Activated CD8-positive, alpha-beta memory T cell treated with anti-CD3 and anti-CD28 coated beads, Interleukin-2, amount 50 U/mL, for 4 hours (primary cell): ENCODE results near the gene CCDC160.
"Not testable (repeated sequence)": the region's sequence is repeated elsewhere in the genome, so short reads cannot be mapped to it uniquely, and the experiment has no call there.

ENCODE experiments used
- DNase-seq: peaks from one replicate; pipeline ENCODE4 v3.0.0-alpha.2; 2020

The CCDC160 gene

DNA sequence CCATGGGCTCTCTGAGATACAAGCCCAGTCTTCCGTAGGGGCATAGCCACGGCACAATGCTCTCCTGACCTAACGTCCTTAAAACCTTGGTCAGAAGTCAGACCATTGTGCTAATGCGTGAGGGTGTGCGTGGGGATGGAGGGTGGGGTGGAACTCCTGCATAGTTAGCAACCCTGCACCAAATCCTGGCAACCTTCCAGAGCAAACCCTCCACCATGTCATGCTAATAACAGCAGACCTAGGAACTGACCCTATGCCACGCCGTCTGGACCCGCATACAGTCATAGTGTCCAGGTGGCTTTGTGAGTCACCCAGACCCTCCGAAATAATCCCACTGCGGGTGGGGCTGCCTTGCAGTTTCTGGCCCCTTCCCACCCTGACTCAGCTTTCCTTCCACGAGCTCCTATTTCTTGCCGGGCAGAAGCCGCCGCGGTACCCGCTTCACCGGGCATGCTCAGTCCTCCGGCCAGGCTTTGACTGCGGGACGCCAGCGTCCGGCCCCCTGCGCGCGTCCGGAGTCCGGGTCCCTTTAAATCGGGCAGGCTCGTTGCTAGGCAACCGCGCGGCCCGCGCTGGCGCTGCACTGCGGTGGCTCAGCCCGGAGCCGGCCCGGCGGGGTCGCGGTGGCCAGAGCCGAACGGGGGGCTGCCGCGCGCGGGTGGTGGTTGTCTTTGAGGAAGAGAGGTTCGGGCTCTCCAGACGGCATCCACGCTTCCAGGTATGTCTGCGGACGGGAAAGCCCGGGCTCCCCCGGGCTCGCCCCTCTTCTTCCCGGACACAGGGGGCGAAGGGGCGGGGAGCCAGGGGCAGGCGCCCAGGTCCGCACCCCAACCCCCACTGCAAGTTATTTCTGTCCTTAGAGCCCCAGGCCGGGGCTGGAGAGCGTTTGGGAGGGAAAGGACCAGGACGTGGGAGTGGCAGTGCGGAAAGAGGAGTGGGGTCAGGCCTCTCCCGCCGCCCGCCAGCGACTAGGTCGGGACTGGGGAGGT is at the start of gene CCDC160:
Gene CCDC160 (plus strand): TSS at position 557 of the 989 bp plus-strand sequence. CDS start 7,619 bp downstream, outside the sequence.
- no peak for DNase-seq

DNA sequence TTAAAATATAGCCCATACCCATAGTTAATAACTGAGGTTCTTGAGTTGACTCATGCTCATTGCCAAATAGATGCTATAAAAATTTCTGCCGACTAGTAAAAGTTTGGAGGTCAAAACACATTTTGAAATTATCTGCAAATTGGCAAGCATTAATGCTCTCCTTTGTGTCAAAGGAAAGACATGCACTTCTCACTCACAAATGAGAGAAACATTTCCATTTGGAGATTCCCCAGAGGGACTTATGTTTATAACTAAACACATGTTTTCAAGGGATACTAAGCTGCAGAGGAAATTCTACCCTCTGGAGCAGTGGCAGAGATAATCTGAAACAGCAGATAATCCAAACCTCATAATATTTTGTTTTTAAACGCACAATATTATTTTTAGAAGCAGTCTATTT is 45.7 kb upstream of the CCDC160 start:
- DNase-seq = no peak

DNA sequence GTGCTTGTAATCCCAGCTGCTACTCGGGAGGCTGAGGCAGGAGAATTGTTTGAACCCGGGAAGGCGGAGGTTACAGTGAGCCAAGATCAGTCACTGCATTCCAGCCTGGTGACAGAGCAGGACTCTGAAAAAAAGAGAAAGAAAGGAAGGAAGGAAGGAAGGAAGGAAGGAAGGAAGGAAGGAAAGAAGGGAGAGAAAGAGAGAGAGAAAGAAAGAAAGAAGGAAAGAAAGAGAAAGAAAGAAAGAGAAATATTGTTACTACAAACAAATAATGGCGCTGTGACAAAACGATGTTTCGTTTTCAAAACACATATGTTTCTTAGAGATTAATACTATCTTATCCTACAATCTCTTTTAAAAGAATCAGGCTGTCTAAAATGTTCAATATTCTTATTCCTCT is 42.1 kb upstream of the CCDC160 start:
- no peak for DNase-seq

- no peak for DNase-seq
Measured at GRCh38 chrX:134202561-134202960, 34.4 kb upstream of the CCDC160 start.

- DNase-seq = no peak
Measured at GRCh38 chrX:134206221-134206620, 30.8 kb upstream of the CCDC160 start.

- no peak for DNase-seq
Measured at GRCh38 chrX:134210465-134210864, 26.5 kb upstream of the CCDC160 start.

GRCh38 chrX:134235236-134235635 is 1.7 kb upstream of the CCDC160 start:
- no peak for DNase-seq

GRCh38 chrX:134238144-134238543 is 1.2 kb downstream of the CCDC160 start:
- DNase-seq = not testable (repeated sequence)

DNA sequence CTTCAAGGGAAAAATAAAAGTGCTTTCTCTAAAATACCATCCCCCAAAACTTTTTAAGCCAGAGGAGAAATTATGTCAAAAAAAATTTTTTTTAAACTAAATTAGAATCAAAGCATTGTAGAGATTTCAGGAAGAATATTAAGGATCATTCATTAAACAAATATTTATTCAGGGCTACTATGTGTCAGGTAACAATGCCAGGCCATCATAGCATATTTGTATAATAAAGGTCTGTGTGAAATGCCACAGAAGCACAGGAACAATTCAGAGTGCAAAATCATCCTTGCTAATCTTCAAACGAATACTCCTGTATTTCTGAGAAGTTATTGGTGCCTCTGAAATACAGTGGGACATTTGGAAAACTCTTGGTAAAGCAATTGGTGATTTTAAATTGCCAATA is 2.0 kb downstream of the CCDC160 start:
- no peak for DNase-seq

DNA sequence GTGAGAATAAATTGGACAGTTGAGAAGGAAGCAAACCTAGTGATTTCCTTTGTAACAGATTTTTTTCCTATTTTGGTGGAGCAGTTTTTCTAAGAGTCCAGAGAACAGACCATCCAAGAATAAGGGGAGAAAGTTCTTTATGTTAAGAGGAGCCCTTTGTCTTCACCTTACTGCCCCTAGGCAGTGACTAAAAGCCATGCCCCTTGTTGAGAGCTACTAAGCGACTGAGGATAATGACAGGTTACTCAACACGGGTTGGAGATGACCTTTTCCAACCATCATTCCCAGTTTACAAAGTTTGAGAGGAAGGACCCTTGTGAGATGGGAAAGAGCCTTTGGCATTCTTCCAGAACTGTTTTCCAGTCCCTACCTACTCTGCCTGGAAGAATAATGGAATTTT is 3.2 kb downstream of the CCDC160 start:
- DNase-seq = no peak

DNA sequence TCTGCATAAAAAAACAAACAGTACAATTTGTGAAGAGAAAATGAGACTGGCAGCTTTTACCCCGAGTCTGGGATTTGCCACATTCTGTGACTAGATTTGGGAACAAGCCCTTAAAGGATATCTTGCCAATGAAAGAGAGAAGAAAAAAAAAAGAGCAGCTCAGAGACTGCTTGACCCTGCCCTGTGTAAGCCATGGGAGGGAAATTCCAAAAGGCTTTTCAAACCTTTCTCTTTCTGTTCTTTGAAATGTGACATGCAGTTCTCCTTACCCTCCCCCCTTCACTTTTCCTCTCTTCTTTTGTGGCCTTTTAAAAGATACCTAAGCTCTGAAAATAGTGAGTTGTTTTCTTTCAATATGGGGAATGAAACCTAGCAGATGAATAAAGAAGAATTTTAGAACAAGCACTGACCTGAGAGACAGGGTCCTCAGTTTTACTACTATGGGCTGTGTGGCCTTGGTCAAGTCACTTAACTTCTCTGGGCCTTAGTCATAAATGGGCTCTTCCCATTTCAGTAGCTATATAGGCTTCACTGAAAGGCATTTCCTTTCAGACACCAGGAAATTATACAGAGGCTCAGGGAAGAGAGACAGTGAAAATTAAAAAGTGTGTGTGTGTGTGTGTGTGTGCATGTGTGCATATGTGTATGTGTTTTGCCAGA is 5.1 kb downstream of the CCDC160 start:
- no peak for DNase-seq

DNA sequence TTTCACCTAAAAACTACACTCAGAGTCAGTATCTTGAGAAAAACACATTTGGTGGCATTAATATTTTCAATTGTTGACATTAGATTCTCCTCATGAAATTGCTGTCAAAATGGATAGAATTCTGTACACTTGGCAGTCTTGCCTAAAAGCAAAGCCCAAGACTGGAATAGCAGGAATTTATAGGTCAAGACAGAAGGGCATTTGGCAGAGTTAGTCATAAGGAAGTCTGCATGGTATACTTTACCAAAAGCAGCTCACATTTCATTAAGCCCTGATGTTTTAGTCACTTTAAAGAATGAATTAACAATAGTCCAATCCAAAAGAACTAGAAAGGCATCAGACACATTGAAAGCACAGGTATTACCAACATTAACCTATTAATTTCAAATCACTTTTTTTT is 7.1 kb downstream of the CCDC160 start:
- DNase-seq = no peak

DNA sequence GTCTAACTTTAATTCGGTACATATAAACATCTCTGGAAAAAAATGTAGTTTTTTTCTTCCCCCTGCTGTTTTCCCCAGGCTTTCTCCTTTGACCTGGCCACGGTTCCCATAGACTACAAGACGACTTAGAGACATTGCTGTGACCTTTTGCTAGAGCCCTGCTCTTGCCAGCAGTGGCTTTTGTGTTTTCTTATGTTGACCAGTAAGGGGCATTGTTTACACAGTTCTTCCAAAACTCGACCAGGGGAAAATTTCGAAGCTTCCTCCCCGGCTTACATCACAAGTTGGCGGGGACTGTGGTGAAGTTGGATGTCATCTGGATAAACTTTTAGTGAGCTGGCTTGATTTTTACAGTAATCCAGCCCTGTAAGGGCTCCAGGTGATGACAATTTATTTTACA is 9.3 kb downstream of the CCDC160 start:
- DNase-seq = no peak

- DNase-seq = no peak
Measured at GRCh38 chrX:134247492-134247891, 10.5 kb downstream of the CCDC160 start.

DNA sequence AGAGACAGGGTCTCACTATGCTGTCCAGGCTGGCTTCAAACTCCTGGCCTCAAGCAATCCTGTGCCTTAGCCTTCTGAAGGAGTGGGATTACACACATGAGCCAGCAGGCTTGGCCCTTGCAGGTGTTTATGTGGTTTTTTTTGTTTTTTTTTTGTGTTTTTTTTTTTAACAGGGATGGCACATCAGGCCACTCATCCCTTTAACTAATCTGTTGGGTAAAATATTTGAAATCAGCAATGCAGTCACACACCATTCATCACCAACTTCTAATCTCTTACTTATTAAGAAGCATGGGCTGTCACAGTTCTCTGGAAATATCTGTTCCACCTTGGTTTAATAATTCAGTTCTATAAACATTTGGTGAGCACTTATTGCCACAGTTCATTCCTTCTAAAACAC is 12.3 kb downstream of the CCDC160 start:
- no peak for DNase-seq

DNA sequence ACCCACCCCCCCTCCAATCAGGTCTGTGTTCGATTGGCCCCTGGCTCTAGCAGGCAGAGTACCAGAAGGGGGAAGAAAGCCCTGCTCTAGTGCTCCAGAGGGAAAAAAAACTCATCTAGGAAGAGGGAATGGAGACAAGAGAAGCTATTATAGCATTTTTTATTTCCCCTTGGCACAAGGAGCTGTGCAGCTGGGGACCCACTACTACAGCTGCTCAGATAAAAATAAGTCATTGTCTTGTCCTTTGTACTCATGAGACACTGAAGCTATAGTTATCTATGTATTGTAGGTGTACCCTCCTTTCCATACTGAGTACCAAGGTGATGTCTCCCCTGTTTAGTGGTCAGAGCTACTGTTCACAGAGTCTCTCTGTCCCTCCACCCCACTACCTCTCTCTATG is 14.3 kb downstream of the CCDC160 start:
- no peak for DNase-seq

DNA sequence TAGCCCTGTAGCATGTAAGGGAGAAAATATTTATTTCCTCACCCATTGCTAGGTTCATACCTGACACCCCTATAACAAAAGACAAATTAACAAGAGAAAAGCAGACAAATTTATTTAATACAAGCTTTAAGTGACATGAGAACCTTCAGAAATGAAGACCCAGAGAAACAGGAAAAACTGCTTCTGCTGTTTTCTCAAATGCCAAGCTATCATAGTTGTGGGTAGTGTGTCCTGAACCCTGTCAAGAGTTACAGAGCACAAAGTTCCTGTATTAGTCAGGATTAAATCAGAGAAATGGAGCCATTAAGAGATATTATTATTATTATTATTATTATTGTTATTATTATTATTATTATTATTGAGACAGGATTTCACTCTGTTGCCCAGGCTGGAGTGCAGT is 17.5 kb downstream of the CCDC160 start:
- DNase-seq = no peak

GRCh38 chrX:134255555-134255954 is 18.6 kb downstream of the CCDC160 start:
- no peak for DNase-seq

GRCh38 chrX:134256684-134257083 is 19.7 kb downstream of the CCDC160 start:
- no peak for DNase-seq

DNA sequence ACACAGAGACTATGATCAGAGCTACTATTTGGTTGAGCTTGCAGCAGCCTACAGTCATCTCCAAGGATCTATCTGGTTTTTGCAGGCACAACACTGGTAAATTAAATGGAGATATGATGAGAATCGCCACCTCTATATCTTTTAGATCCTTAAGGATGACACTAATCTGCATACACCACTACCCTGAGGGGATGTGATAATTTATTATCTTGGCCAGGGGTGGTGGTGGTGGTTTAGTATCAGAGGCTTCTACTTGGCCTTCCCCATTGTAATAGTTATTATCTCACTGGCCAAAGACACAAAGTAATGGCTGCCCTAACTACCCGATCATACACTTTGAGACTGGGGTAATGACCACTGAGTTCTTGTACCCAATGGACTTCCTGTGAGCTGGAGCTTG is 21.2 kb downstream of the CCDC160 start:
- DNase-seq = no peak

- not testable (repeated sequence) for DNase-seq
Measured at GRCh38 chrX:134285934-134286333, 49.0 kb downstream of the CCDC160 start.

GRCh38 chrX:134287346-134287745 is 50.4 kb downstream of the CCDC160 start:
- DNase-seq = no peak

GRCh38 chrX:134294548-134294947 is 57.6 kb downstream of the CCDC160 start:
- no peak for DNase-seq
